OCI-LY1 (cell line): Measurements from ENCODE around the gene NEUROD6.

Source experiments
- H2AFZ ChIP-seq: fragments of 200-600 bp; sonication (generic), shearing (Covaris generic); 2 replicates; pipeline ENCODE4 v1.6.0; 2014; ENCODE audit warnings: antibody characterized with exemption, mild to moderate bottlenecking, low read length
- H3F3A ChIP-seq: fragments of 200-600 bp; sonication (generic), shearing (Covaris generic); 2 replicates; pipeline ENCODE4 v1.6.0; 2014; ENCODE audit warnings: mild to moderate bottlenecking, antibody characterized with exemption, low read length, moderate library complexity; ENCODE audit not compliant: insufficient read depth
- H3K27ac ChIP-seq: fragments of 200-600 bp; sonication (generic); 2 replicates; pipeline ENCODE4 v1.5.1; 2014; ENCODE audit warnings: low read length, mixed run types, mild to moderate bottlenecking, low read depth; ENCODE audit not compliant: poor library complexity, severe bottlenecking
- H3K27me3 ChIP-seq: fragments of 200-600 bp; sonication (generic); 2 replicates; pipeline ENCODE4 v1.6.0; 2014; ENCODE audit warnings: antibody characterized with exemption, mild to moderate bottlenecking, low read length, moderate library complexity; ENCODE audit not compliant: insufficient read depth
- H3K36me3 ChIP-seq: fragments of 200-600 bp; sonication (generic); 2 replicates; pipeline ENCODE4 v1.6.1; 2014; ENCODE audit warnings: mild to moderate bottlenecking, antibody characterized with exemption, low read length, moderate library complexity, mixed read lengths; ENCODE audit not compliant: insufficient read depth
- H3K4me1 ChIP-seq: fragments of 200-600 bp; sonication (generic); 2 replicates; pipeline ENCODE4 v1.5.1; 2014; ENCODE audit warnings: mild to moderate bottlenecking, low read length, moderate library complexity; ENCODE audit not compliant: insufficient read depth, severe bottlenecking
- H3K4me2 ChIP-seq: fragments of 200-600 bp; sonication (generic), shearing (Covaris generic); 2 replicates; pipeline ENCODE4 v1.6.1; 2014; ENCODE audit warnings: low read length
- H3K4me3 ChIP-seq: fragments of 200-600 bp; sonication (generic); 2 replicates; pipeline ENCODE4 v1.5.1; 2014; ENCODE audit warnings: low read length, low read depth, mild to moderate bottlenecking, mixed read lengths; ENCODE audit not compliant: poor library complexity, severe bottlenecking
- H3K79me2 ChIP-seq: fragments of 200-600 bp; shearing (Covaris generic); 2 replicates; pipeline ENCODE4 v1.6.1; 2016; ENCODE audit warnings: mixed run types, low read length, mixed read lengths; ENCODE audit not compliant: insufficient read depth
- H3K9ac ChIP-seq: fragments of 200-600 bp; sonication (generic), shearing (Covaris generic); 2 replicates; pipeline ENCODE4 v1.6.1; 2014; ENCODE audit warnings: mild to moderate bottlenecking, low read length, mixed read lengths
- H3K9me2 ChIP-seq: fragments of 200-600 bp; sonication (generic), shearing (Covaris generic); 2 replicates; pipeline ENCODE4 v1.6.1; 2014; ENCODE audit warnings: low read depth, mild to moderate bottlenecking, low read length, mixed read lengths
- H3K9me3 ChIP-seq: fragments of 200-600 bp; shearing (Covaris generic); 2 replicates; pipeline ENCODE4 v1.6.1; 2014; ENCODE audit warnings: low read length, mixed read lengths
- H4K20me1 ChIP-seq: fragments of 200-600 bp; sonication (generic), shearing (Covaris generic); 2 replicates; pipeline ENCODE4 v1.6.0; 2016; ENCODE audit warnings: mild to moderate bottlenecking, low read length; ENCODE audit not compliant: insufficient read depth
- EZH2 ChIP-seq: fragments of 200-600 bp; sonication (generic), shearing (Covaris generic); IDR thresholded peaks from 2 replicates; pipeline ENCODE4 v1.8.0; 2017; ENCODE audit warnings: borderline replicate concordance, mixed run types, mild to moderate bottlenecking, antibody characterized with exemption, low read length, moderate library complexity, mixed read lengths
- TF ChIP-seq, protein P1 (sequence below): fragments of 200-600 bp; sonication (generic), shearing (Covaris generic); IDR thresholded peaks from 2 replicates; pipeline ENCODE4 v1.5.1; 2017; ENCODE audit warnings: mild to moderate bottlenecking, antibody characterized with exemption, low read length, moderate library complexity, mixed read lengths

The NEUROD6 gene

DNA sequence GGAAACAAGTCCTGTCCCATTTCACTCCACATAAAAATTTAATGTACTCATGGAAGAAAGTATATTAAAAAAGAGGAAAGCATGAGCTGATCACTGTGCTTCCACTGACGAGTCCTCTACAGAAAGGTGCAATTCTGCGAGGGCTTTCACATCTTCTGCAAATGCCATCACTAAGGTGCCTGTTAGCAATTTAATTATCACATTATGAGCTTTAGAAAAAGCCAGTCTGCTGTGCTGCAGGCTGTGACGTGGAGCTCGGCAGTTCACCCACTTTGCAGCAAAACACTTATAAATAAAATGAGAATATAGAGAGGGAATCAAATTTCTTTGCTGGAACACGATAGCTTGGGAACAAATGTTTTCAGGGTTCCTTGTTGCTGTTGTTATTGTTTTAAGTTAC, 22.5 kb upstream of the NEUROD6 start:
- TF ChIP-seq EZH2 = no peak
- TF ChIP-seq, protein P1, sequence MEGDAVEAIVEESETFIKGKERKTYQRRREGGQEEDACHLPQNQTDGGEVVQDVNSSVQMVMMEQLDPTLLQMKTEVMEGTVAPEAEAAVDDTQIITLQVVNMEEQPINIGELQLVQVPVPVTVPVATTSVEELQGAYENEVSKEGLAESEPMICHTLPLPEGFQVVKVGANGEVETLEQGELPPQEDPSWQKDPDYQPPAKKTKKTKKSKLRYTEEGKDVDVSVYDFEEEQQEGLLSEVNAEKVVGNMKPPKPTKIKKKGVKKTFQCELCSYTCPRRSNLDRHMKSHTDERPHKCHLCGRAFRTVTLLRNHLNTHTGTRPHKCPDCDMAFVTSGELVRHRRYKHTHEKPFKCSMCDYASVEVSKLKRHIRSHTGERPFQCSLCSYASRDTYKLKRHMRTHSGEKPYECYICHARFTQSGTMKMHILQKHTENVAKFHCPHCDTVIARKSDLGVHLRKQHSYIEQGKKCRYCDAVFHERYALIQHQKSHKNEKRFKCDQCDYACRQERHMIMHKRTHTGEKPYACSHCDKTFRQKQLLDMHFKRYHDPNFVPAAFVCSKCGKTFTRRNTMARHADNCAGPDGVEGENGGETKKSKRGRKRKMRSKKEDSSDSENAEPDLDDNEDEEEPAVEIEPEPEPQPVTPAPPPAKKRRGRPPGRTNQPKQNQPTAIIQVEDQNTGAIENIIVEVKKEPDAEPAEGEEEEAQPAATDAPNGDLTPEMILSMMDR = no peak
- Histone ChIP-seq H3K27me3 (no peaks in the 10 kb centered on the region), H4K20me1 (no peaks in the 10 kb centered on the region)

GRCh38 chr7:31362401-31362800, 21.9 kb upstream of the NEUROD6 start:
- no peaks in the 10 kb centered on the region for H3K27me3 ChIP-seq
- H3K4me1 ChIP-seq = no peaks in the 10 kb centered on the region
- no peaks in the 10 kb centered on the region for H3K9me2 ChIP-seq
- no peak overlapping the region for H3K4me3 ChIP-seq
- H3K9ac ChIP-seq = no peak overlapping the region
- H3K79me2 ChIP-seq = no peaks in the 10 kb centered on the region
- no peak overlapping the region for H2AFZ ChIP-seq
- no peak overlapping the region for H3K4me2 ChIP-seq
- no peaks in the 10 kb centered on the region for H4K20me1 ChIP-seq
- no peaks in the 10 kb centered on the region for H3F3A ChIP-seq
- H3K27ac ChIP-seq = no peak overlapping the region
- H3K36me3 ChIP-seq = no peaks in the 10 kb centered on the region
- no peaks in the 10 kb centered on the region for H3K9me3 ChIP-seq
- no peak for TF ChIP-seq EZH2
- TF ChIP-seq, protein P1 = no peak

More for the DNA sequence above, 22.5 kb upstream of the NEUROD6 start:
- H3K4me2 ChIP-seq = no peak overlapping the region
- no peaks in the 10 kb centered on the region for H3K36me3 ChIP-seq
- no peaks in the 10 kb centered on the region for H3K79me2 ChIP-seq
- no peak overlapping the region for H2AFZ ChIP-seq
- H3K27ac ChIP-seq = no peak overlapping the region
- H3F3A ChIP-seq = no peaks in the 10 kb centered on the region
- no peaks in the 10 kb centered on the region for H3K9me2 ChIP-seq
- no peak overlapping the region for H3K4me3 ChIP-seq
- H3K4me1 ChIP-seq = no peaks in the 10 kb centered on the region
- H3K9ac ChIP-seq = no peak overlapping the region
- H3K9me3 ChIP-seq = no peaks in the 10 kb centered on the region

GRCh38 chr7:31358467-31358866, 17.9 kb upstream of the NEUROD6 start:
- Histone ChIP-seq H3K4me1 (no peaks in the 10 kb centered on the region), H3K36me3 (no peaks in the 10 kb centered on the region), H3F3A (no peaks in the 10 kb centered on the region), H3K27ac (no peak overlapping the region), H3K9me3 (no peaks in the 10 kb centered on the region), H3K9ac (no peak overlapping the region), H2AFZ (no peak overlapping the region), H4K20me1 (no peaks in the 10 kb centered on the region), H3K9me2 (no peaks in the 10 kb centered on the region), H3K79me2 (no peaks in the 10 kb centered on the region), H3K27me3 (no peaks in the 10 kb centered on the region), H3K4me2 (no peak overlapping the region), H3K4me3 (no peak overlapping the region)
- TF ChIP-seq EZH2 = no peak
- TF ChIP-seq, protein P1 = no peak
